ENCODE measurements around the gene MORN1.

Gene MORN1

GRCh38 chr1:2385606-2386280 is 5.6 kb downstream of the MORN1 start:
- Histone ChIP-seq H3K36me3 (ENCODE audit: control insufficient read depth, insufficient read depth, low read length) (no peaks in the 10 kb centered on the region; the same call in 1 of the 2 replicates), H3K27me3 (replicated peaks; ENCODE audit: control insufficient read depth, insufficient read depth, low read length) (no peaks in the 10 kb centered on the region), H3K4me3 (replicated peaks; ENCODE audit: low read depth, low read length) (no peak overlapping the region)
- no peak for TF ChIP-seq CTCF (IDR thresholded peaks at IDR 0.05; ENCODE audit: insufficient read depth, low read length, poor library complexity, severe bottlenecking)
- DNase-seq (ENCODE audit: extremely low read depth, insufficient read length): peak; percentile 3

GRCh38 chr1:2384941-2385481 is 6.3 kb downstream of the MORN1 start:
- Histone ChIP-seq H3K27me3 (replicated peaks; ENCODE audit: control insufficient read depth, insufficient read depth, low read length) (no peaks in the 10 kb centered on the region), H3K4me3 (replicated peaks; ENCODE audit: low read depth, low read length) (no peak overlapping the region), H3K36me3 (ENCODE audit: control insufficient read depth, insufficient read depth, low read length) (no peaks in the 10 kb centered on the region; the same call in 1 of the 2 replicates)
- no peak for TF ChIP-seq CTCF (IDR thresholded peaks at IDR 0.05; ENCODE audit: insufficient read depth, low read length, poor library complexity, severe bottlenecking)
- DNase-seq (ENCODE audit: extremely low read depth, insufficient read length): peak; percentile 9

GRCh38 chr1:2384130-2384860 is 7.1 kb downstream of the MORN1 start:
- DNase-seq (ENCODE audit: extremely low read depth, insufficient read length): no peak
- no peak overlapping the region for H3K4me3 ChIP-seq (replicated peaks; ENCODE audit: low read depth, low read length)
- H3K27me3 ChIP-seq (replicated peaks; ENCODE audit: control insufficient read depth, insufficient read depth, low read length): no peaks in the 10 kb centered on the region
- no peak for TF ChIP-seq CTCF (IDR thresholded peaks at IDR 0.05; ENCODE audit: insufficient read depth, low read length, poor library complexity, severe bottlenecking)
- H3K36me3 ChIP-seq (ENCODE audit: control insufficient read depth, insufficient read depth, low read length): no peaks in the 10 kb centered on the region; the same call in 1 of the 2 replicates

GRCh38 chr1:2383576-2383975 is 7.8 kb downstream of the MORN1 start:
- TF ChIP-seq CTCF (IDR thresholded peaks at IDR 0.05; ENCODE audit: insufficient read depth, low read length, poor library complexity, severe bottlenecking): no peak
- no peaks in the 10 kb centered on the region; the same call in 1 of the 2 replicates for H3K36me3 ChIP-seq (ENCODE audit: control insufficient read depth, insufficient read depth, low read length)
- H3K27me3 ChIP-seq (replicated peaks; ENCODE audit: control insufficient read depth, insufficient read depth, low read length): no peaks in the 10 kb centered on the region
- DNase-seq (ENCODE audit: extremely low read depth, insufficient read length): no peak
- H3K4me3 ChIP-seq (replicated peaks; ENCODE audit: low read depth, low read length): no peak overlapping the region

GRCh38 chr1:2382621-2383361 is 8.6 kb downstream of the MORN1 start:
- Histone ChIP-seq H3K4me3 (replicated peaks; ENCODE audit: low read depth, low read length) (no peak overlapping the region), H3K27me3 (replicated peaks; ENCODE audit: control insufficient read depth, insufficient read depth, low read length) (no peaks in the 10 kb centered on the region), H3K36me3 (ENCODE audit: control insufficient read depth, insufficient read depth, low read length) (no peaks in the 10 kb centered on the region; the same call in 1 of the 2 replicates)
- no peak for DNase-seq (ENCODE audit: extremely low read depth, insufficient read length)
- peak; percentile 47 for TF ChIP-seq CTCF (IDR thresholded peaks at IDR 0.05; ENCODE audit: insufficient read depth, low read length, poor library complexity, severe bottlenecking)

All from GM06990 (cell line).